HL-60/S4 (cell line): ENCODE measurements around the gene IFRD2.
"Not testable (repeated sequence)": the region's sequence is repeated elsewhere in the genome, so short reads cannot be mapped to it uniquely, and the experiment has no call there.

Experiments
- in situ Hi-C: fragments of 300-500 bp; cut with MboI; formaldehyde crosslinking; loops from 2 replicates; pipeline ENCODE4 v1.14.3; 2022; ENCODE audit warnings: low sequenced_read_pairs

The IFRD2 gene

DNA sequence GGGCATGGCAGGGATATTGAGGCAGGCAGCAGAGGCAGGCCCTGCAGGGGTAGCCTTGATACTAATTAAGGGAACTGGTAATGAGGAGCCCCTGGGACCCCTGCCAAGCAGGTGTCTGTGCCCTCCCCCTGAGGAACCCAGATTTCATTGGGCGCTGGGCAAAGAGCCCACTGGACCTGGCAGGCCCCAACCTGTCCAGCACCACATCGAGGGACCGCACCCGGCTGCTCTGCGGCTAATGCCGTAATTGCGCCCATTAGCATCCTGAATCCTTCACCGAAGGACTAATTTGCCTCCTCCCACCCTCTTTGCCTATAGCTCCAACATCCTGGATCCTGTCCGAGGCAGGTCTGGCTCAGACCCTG lies 37.0 kb downstream of the IFRD2 start:
- in situ Hi-C loops: no loop called here

DNA sequence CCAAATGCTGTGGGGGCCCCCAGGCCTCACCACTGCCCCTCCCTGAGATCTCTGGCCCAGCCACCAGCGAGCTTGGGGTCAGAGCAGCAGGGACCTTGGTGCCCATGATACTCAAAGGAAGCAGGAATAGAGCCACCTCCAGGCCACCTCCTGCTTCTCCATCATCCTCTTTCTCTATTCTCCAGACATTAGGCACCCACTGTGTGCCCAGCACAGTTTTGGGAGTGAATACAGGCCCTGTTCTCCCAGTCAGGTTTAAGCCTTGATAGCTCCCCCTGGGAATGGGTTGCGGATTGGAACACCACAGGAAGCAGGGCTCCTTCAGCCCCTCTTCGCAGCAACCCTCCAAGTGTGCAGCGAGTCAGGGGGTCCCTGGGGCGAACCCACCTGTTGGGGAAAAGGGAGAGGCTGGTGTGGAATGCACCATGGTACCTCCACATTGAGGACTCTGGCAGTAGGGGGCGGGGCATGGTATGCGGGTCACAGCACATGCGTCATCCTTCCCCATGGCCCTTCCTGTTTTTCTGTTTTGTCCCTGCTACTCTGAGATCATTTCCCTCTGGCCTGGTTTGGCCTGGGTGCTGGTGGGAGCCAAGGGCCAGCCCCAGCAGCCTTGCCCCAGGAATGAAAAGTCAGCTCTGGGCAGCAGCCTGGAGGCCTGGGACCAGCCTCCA lies 37.5 kb downstream of the IFRD2 start:
- in situ Hi-C loops: no loop called here

DNA sequence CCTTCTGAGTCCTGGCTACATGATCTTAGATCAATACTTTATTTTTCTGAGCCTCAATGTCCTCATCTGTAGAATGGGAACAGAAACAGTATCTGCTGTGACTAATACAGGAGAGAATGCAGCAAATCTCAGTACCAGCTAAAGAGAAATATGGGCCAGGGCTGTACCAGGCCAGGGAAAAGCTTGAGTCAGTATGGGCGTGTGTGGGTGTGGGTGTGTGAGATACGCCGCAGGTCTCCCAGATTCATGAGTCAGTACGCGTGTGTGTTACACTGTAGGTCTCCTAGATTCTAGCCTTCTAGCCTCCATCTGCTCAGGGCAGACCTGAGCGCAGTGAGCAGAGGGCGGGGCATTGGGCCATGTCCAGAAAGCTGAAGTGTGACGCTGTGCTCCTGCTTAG lies 41.0 kb downstream of the IFRD2 start:
- in situ Hi-C loops: no loop called here

DNA sequence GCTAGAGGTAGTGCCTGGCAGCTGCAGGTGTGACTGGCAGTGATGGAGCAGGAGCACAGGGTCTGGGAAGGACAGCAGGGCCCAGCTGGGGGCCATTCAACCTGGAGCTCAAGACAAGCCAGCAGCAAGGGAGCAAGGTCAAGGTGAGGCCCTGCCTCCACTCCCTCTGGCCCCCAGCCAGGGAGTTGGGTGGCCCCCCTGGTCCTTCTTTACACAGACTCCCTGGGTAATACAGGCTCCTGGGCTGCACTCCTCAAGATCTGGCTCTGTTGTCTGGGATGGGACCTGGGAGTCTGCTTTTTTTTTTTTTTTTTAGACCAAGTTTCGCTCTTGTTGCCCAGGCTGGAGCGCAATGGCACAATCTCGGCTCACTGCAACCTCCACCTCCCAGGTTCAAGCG lies 41.7 kb downstream of the IFRD2 start:
- in situ Hi-C loops: no loop called here

DNA sequence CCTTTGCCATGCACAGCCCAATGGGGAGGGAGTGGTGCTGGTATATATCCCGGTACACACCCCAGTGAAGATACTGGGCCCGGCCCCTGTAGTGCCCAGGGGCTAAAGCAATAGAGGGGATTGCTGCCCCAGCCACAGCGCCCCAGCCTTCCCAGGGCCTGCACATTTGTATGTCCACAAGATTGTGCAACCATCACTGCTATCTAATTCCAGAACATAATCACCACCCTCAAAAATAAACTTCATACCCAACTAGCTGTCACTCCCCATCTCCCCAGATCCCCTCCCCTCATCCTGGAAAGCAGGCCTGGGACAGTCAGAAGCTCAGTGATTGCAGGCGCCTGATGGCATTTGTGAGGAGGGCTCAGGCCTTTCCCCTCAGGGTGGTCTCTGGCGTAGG lies 42.8 kb downstream of the IFRD2 start:
- in situ Hi-C loops: no loop called here

DNA sequence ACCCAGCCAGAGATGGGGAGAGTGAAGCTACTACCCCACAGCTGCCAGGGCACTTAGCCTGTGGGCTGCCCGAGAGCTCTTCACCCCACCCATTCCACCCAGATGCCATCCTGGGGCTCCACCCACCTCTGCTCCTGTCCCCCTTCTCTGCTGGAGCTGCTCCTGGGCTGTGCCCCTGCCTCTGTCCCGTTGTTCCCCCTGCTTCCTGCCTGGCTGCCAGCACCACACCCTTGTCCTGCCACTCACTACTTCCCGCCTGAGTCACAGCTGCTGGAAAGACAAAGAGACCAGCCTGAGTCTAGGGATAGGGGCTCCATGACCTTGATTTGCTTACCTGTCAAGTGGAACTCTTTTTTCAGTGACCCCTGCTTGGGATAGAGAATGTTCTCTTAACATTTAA lies 43.8 kb downstream of the IFRD2 start:
- in situ Hi-C loops: no loop called here

DNA sequence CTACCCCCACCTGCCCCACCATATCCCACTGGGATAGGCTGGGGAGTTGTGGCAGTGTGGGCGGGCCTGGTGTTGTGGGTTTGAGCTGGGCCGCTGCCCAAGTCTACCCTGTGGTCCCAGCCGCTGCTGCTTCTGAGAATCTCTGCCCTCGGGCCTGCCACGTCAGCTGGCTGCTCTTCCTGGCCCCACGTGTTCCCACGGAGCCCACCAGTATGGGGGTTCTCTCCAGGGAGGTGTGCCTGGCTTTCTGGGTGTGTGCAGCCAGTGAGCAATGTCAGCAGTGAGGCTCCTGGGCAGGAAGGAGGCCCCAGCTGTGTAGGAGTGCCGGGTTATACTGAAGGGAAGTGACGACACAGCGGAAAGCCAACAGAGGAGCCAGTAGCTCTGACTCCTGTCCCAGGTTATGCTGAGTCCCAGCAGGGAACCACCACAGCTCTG lies 45.7 kb downstream of the IFRD2 start:
- in situ Hi-C loops: no loop called here

DNA sequence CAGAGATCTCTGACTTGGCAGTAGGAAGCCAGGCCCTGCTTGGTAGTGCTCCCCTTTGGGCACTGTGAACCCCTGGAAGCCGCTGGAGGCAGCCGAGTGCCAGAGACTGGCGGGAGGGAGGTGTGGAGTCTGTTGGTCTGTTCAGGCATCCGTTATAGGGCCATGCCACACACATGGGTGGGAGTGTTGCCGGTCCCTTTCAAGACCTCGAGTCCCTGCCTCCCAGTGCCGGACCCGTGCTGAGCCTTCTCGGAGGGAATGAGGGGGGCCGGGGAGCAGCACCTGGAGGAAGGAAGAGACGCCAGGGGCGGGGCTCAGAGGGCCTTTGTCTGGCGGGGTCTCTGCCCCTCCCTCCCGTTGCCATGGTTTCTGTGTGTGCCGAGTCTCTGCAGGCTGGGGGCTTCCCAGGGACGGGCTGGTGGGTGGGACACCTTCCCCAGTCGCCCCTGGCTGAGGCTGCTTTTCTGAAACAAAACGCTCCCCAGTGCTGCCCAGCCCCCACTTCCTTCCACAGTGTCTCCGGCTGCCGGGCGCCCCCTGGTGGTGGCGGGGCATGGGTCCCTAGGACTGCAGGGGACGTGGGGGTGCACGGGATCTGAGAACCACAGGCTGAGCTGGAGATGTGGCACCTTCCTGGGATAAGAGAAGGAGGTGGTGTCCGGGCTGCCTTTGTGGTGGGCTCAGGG lies 46.3 kb downstream of the IFRD2 start:
- in situ Hi-C loops: no loop called here

DNA sequence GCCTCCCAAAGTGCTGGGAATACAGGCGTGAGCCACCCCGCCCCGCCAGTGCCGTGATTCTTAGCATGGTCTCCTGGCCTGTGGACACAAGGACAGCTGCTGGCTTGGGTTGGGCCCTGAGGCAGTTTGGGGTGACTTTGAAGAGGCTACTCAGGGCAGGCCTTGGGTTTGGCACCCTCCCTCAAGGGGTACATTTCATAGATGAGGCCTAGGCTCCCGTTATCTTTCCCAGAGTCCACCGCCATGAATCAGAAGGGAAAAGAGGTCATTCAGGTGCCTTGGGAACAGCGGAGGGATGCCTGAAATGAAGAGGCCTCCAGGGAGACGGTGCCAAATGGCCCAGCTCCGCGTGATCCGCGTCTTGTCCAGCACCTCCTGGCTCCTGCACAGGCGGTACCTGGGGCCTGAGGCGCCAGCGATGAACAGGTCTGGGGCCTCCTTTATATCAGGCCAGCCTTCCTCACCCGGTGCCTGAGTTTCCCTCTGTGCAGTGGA lies 46.9 kb downstream of the IFRD2 start:
- in situ Hi-C loops: no loop called here

DNA sequence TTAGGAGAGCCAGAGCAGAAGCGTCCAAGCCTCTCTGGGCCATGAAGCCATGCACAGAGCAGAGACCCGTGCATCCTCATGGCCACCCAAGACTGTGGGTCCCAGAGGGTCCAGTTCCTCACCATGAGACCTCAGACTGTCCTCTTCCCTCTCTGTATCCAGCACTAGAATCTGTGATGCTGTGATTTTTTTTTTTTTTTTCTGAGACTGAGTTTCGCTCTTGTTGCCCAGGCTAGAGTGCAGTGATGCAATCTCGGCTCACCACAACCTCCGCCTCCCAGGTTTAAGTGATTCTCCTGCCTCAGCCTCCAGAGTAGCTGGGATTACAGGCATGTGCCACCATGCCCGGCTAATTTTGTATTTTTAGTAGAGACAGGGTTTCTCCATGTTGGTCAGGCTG lies 47.4 kb downstream of the IFRD2 start:
- in situ Hi-C loops: not testable (repeated sequence)

DNA sequence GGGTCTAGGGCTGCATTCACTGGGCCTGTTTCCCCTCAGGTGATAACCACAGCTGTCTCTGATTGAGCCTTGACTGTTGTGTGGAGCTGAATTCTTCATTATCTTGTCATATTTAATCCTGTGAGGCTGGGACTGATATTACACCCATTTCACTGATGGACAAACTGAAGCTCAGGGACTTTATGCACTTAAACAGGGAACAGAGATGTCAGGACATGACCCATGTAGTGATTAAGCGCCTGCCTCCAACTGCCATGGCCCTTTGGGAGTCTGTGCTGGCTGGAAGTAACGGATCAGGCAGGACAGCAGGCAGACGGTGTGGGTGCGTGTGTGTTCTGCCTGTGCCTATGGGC lies 48.7 kb downstream of the IFRD2 start:
- in situ Hi-C loops: no loop called here

DNA sequence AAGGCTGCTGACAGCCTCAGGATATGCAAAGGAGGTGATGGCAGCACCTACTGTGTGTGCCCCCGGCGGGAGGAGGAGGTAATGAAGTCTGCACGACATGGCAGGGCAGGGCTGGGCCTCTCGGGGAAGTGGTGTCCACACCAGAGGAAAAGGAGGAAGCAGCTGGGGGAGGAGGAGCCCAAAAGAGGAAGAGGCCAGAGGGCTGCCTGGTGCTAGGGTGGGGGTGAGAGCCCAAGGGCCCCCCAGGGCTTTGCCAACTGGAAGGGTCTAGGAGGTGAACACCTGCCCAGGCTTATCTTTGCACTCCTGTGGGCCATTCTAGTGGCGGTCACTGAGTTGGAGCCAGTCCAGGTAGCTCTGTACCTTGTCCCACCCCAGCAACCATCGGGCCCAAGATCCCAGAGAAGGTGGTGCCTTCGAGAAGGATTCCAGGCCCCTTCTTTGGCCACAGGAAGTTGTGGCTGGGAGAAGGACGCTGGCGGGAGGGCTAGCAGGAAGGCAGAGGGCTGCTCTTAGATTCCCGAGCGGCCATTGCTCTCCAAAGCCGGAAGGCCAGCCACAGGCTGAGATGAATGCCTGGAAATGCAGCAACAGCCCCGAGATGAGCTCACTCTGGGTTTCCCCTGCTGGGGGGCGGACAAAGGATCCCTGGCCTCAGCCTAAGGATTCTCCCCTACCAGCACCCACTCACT lies 49.2 kb downstream of the IFRD2 start:
- in situ Hi-C loops: no loop called here

DNA sequence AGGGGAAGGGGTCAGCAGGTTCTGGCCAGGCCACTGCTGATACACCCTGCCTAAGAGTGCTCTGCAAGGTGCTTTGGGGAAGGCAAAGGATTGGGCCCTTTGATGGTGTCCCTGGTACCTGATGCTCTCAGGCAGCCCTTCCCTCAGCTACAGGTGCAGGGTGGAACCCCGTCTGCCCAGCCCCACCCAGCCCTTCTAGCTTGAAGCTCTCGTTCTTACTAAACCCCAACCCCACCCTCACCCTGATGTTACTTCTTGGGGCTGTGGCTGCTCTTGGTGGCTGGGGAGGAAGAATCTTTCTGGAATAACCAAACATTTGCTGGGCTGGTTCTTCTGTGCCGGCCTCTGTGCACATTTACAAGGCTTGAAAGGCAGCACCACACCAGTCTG lies 49.9 kb downstream of the IFRD2 start:
- in situ Hi-C loops: no loop called here

DNA sequence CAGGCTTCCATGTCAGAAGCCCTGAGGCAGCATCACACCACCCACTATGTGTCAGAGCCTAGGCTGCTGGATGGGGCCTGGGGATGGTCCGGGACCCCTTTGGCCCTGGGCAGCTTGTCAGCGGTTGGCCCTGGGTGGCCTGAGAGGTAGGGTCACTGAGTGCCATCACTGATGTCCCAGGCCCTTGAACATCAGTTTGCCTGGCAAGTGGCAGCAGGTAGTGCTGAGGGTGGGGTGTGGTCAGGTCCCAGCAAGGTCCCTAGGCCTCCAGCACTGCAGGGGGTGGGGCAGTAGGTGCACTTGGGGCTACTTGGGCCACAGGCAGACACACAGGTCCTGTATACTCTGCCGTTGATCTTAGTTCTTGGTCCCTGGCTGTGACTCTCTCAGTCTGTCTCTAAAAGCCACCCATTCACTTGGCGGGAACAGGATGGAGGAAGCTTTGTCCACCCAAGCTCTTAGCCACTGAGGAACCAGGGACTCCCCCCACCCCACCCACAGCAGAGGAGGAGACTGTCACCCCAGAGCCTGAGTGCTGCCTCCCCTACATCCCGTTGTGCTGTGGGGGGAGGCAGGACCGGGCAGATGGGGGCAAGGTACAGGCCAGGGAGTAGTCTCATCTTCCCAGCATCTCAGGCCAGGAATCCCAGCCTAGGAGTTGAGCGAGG lies 50.4 kb downstream of the IFRD2 start:
- in situ Hi-C loops: no loop called here

DNA sequence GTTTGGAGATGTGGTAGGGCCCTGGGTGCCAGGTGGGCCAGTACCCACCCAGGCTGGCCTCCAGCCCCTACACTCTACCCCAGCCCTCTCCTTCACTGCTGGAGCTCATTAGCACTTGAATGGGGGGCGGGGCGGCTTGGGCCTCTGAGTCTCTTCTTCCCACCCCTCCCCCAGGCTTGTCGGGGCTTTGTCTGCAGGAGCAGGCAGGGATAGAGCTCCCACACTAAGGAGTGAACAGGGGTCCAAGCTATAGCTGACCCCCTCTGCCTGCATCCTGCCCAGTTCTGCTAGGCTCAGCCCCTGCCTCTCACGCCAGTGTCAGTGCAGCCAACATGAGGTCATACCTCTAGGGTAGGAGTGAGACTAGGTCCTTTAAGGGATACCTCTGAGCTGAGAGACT lies 51.1 kb downstream of the IFRD2 start:
- in situ Hi-C loops: no loop called here

DNA sequence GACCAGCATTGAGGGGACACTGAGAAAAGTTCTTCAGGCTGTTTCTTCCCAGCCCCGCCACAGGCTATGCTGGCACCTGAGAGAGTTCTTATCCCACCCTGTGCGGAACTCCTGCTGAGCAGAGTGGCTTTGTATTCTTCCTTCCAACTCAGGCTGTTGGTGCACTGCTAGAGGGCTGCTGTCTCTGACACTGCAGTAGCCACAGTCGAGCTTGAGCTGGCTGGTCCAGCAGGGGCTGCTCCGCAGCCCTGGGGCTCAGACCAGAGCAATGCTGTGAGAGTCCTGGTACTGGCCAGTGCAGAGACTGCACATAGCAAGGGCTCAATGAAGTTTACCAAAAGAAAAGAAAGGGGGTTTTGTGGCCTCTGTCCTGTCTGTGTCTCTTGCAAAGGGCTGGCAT lies 52.6 kb downstream of the IFRD2 start:
- in situ Hi-C loops: no loop called here

DNA sequence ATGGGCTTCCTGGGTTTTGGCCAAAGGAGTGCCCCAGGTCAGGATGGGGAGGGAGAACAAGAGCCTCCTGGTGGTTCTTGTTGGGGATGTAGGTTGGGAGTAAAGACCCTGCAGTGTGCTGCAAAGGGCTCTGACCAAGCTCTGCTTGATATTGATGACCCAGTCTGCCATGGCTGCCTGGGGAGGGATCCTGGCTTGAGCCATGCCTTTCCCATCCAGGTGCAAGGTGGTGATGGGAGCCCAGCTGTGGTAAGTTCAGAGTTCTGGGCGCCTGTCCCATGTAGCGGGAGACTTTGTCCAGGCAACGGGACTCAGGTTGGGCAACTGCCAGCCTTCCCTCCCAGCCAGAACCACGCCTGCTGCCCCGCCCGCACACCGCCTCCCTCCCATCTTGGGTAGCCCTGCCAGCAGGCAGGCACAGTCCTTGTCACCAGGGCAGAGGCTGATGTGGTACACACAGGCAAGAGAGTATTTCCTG lies 53.6 kb downstream of the IFRD2 start:
- in situ Hi-C loops: no loop called here

DNA sequence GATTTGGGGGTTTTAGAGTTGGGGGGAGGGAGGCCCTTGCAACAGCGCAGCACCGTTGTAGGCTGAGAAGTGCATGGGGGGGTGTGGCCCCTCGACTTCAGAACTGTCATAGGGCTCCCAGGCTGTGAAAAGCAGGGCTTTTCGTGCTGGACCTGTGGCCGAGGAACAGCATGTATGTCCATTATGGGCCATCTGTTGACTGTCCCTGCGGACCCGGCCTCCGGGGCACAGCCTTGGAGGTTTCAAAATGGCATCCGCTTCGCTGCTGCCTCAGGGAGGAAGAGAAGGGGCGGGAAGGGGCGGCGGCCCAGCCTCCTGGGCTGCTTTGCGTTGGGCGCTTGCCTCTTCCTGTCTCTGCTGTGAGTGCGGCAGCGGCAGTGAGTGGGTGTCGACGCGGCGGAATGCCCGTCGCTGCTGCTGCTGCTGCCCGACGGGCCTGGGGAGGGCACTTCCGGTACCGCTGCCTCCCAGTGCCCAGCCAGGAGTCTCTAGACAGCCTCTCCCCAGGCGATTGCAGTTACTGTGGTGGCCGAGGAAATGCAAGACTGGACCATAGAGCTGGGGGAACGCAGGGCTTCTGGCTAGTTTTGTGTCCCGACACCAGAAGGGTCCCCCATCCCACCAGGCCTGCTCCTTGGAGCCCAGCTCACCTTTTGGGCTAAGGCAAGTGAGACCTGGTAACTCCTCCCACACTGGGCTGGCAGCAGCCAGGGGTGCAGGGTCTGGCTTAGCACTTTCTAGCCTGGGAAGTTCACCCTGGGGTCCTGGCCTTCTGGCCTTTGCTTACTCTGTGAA lies 54.3 kb downstream of the IFRD2 start:
- in situ Hi-C loops: no loop called here
